Common myeloid progenitor, CD34-positive (primary cell): ENCODE results near the gene TCF19.

Experiments
- CTCF ChIA-PET: fragments of 350-600 bp; sonication (Branson Sonifier 250); formaldehyde crosslinking; loops from one replicate; lab custom pipeline; 2021; ENCODE audit warnings: antibody characterized with exemption; lab: Charles Lee
- POLR2A ChIA-PET: fragments of 350-600 bp; sonication (Branson Sonifier 250); formaldehyde crosslinking; loops from one replicate; lab custom pipeline; 2021; ENCODE audit warnings: antibody characterized with exemption; lab: Charles Lee
- DNase-seq, 3 donors: peaks; one replicate each; pipeline versions ENCODE4 v3.0.0 to v3.0.0-alpha.2; 2013
- H3K27ac ChIP-seq, 2 experiments: 1 replicate in 1 of 2; 2 replicates in 1 of 2; pipeline ENCODE4 v1.7.0; 2013; ENCODE audit warnings: inconsistent platforms in 2 of 2, low read length in 2 of 2, mild to moderate bottlenecking in 2 of 2, low read depth in 1 of 2, moderate library complexity in 1 of 2; ENCODE audit not compliant: severe bottlenecking in 2 of 2, insufficient read depth in 1 of 2, poor library complexity in 1 of 2
- H3K27me3 ChIP-seq, 5 experiments: replicated peaks in 2 of 5; 1 replicate in 3 of 5; 2 replicates in 2 of 5; pipeline versions ENCODE4 v1.6.1 to v1.7.0; 2013; ENCODE audit warnings: low read length in 4 of 5, mild to moderate bottlenecking in 2 of 5, moderate library complexity in 2 of 5, inconsistent platforms in 1 of 5; ENCODE audit not compliant: insufficient read depth in 5 of 5, control insufficient read depth in 4 of 5
- H3K36me3 ChIP-seq, 4 experiments: 1 replicate in 2 of 4; 2 replicates in 2 of 4; pipeline versions ENCODE4 v1.6.1 to v1.7.0; 2013; ENCODE audit warnings: low read length in 3 of 4, control low read depth in 1 of 4, mild to moderate bottlenecking in 1 of 4; ENCODE audit not compliant: control insufficient read depth in 4 of 4, insufficient read depth in 4 of 4
- H3K4me1 ChIP-seq, 4 experiments: 1 replicate in 3 of 4; 2 replicates in 1 of 4; pipeline versions ENCODE4 v1.6.1 to v1.7.1; 2013; ENCODE audit warnings: low read length in 3 of 4, mild to moderate bottlenecking in 3 of 4, control low read depth in 1 of 4, inconsistent platforms in 1 of 4, moderate library complexity in 1 of 4; ENCODE audit not compliant: control insufficient read depth in 4 of 4, insufficient read depth in 4 of 4; ENCODE audit errors: control extremely low read depth in 1 of 4
- H3K4me3 ChIP-seq, 7 experiments: 1 replicate in 4 of 7; 2 replicates in 3 of 7; pipeline versions ENCODE4 v1.5.1 to v1.7.0; 2013; ENCODE audit warnings: mild to moderate bottlenecking in 7 of 7, low read length in 6 of 7, moderate library complexity in 6 of 7, inconsistent platforms in 2 of 7, low read depth in 2 of 7, control low read depth in 1 of 7; ENCODE audit not compliant: insufficient read depth in 4 of 7, control insufficient read depth in 1 of 7; ENCODE audit errors: extremely low read depth in 1 of 7
- H3K9me3 ChIP-seq, 5 experiments: 1 replicate in 4 of 5; 2 replicates in 1 of 5; pipeline versions ENCODE4 v1.6.1 to v1.7.1; 2013; ENCODE audit warnings: low read length in 4 of 5, mild to moderate bottlenecking in 2 of 5, inconsistent platforms in 1 of 5, low read depth in 1 of 5, moderate library complexity in 1 of 5; ENCODE audit not compliant: control insufficient read depth in 4 of 5, insufficient read depth in 2 of 5; ENCODE audit errors: control extremely low read depth in 1 of 5
- WGBS: methylation state at CpG from one replicate; pipeline ENCODE4 v1.1.5; 2013; ENCODE audit not compliant: insufficient coverage; 5-methylcytosine and 5-hydroxymethylcytosine counted together

The TCF19 gene

GRCh38 chr6:31121131-31121790, 37.1 kb upstream of the TCF19 start:
- ChIA-PET POLR2A (no interaction called here), CTCF (interaction anchor here (0.7 to 1.4 kb wide), 4 partner anchors 9 to 246 kb away, joined by 3 to 4 read pairs (median 3); no protein-coding TSS in a partner anchor)
- no peak for DNase-seq
- H3K9me3 ChIP-seq: no peaks in the 10 kb centered on the region
- peaks cover 0 to 14% (median 11%) of the 10 kb centered on the region in 4 experiments for H3K4me1 ChIP-seq
- H3K4me3 ChIP-seq: no peak overlapping the region
- H3K36me3 ChIP-seq: no peaks in the 10 kb centered on the region
- H3K27ac ChIP-seq: no peak overlapping the region
- 95% methylated on average over 11 of the region's 12 CpGs for WGBS
- H3K27me3 ChIP-seq: peaks cover 0 to 2% (median 0%) of the 10 kb centered on the region in 5 experiments

- CTCF ChIA-PET: interaction anchor here (0.8 to 1.1 kb wide), 3 partner anchors 9 to 89 kb away, joined by 3 read pairs; no protein-coding TSS in a partner anchor
- Histone ChIP-seq H3K4me1 (peaks cover 0 to 16% (median 11%) of the 10 kb centered on the region in 4 experiments), H3K27ac (no peak overlapping the region), H3K36me3 (no peaks in the 10 kb centered on the region), H3K4me3 (no peak overlapping the region), H3K27me3 (no peaks in the 10 kb centered on the region), H3K9me3 (no peaks in the 10 kb centered on the region)
- POLR2A ChIA-PET: no interaction called here
- 59% methylated on average over 13 of the region's 16 CpGs for WGBS
- no peak for DNase-seq
Measured at GRCh38 chr6:31122791-31123706, 35.3 kb upstream of the TCF19 start.

- ChIA-PET POLR2A (no interaction called here), CTCF (interaction anchor here (1.2 to 4.7 kb wide), 4 partner anchors 9 to 38 kb away, joined by 3 to 36 read pairs (median 11); partner anchors contain the start of genes PSORS1C1 and PSORS1C2)
- no peak overlapping the region for H3K4me3 ChIP-seq
- no peaks in the 10 kb centered on the region for H3K36me3 ChIP-seq
- 63% methylated on average over 5 of the region's 8 CpGs for WGBS
- no peaks in the 10 kb centered on the region for H3K9me3 ChIP-seq
- H3K27ac ChIP-seq: no peak overlapping the region
- DNase-seq: no peak
- peaks cover 0 to 16% (median 11%) of the 10 kb centered on the region in 4 experiments for H3K4me1 ChIP-seq
- H3K27me3 ChIP-seq: no peaks in the 10 kb centered on the region
Measured at GRCh38 chr6:31125162-31125561, 33.2 kb upstream of the TCF19 start.

- Histone ChIP-seq H3K36me3 (no peaks in the 10 kb centered on the region), H3K27ac (no peak overlapping the region), H3K27me3 (no peaks in the 10 kb centered on the region), H3K4me1 (peaks cover 0 to 16% (median 11%) of the 10 kb centered on the region in 4 experiments), H3K9me3 (no peaks in the 10 kb centered on the region), H3K4me3 (no peak overlapping the region)
- WGBS: 75% methylated on average over 11 of the region's 12 CpGs
- POLR2A ChIA-PET: no interaction called here
- DNase-seq: peak in 2 of 3 donors; percentile 46 to 64
- CTCF ChIA-PET: interaction anchor here (0.7 to 4.7 kb wide), 11 partner anchors 10 to 210 kb away, joined by 3 to 36 read pairs (median 5); partner anchors contain the start of genes C6orf15, PSORS1C1 and PSORS1C2
Measured at GRCh38 chr6:31125586-31126363, 32.6 kb upstream of the TCF19 start.

GRCh38 chr6:31126396-31127175, 31.8 kb upstream of the TCF19 start:
- H3K4me1 ChIP-seq: peaks cover 0 to 16% (median 11%) of the 10 kb centered on the region in 4 experiments
- CTCF ChIA-PET: interaction anchor here (0.7 to 4.7 kb wide), 14 partner anchors 8 to 304 kb away, joined by 3 to 36 read pairs (median 4); partner anchors contain the start of genes C6orf15, PSORS1C1 and PSORS1C2
- H3K27me3 ChIP-seq: no peaks in the 10 kb centered on the region
- 92% methylated on average over 14 of the region's 16 CpGs for WGBS
- no peaks in the 10 kb centered on the region for H3K9me3 ChIP-seq
- no peak overlapping the region for H3K27ac ChIP-seq
- no peak for DNase-seq
- H3K4me3 ChIP-seq: no peak overlapping the region
- H3K36me3 ChIP-seq: no peaks in the 10 kb centered on the region
- POLR2A ChIA-PET: no interaction called here

- POLR2A ChIA-PET: no interaction called here
Measured at GRCh38 chr6:31128093-31128676, 30.2 kb upstream of the TCF19 start.

More at GRCh38 chr6:31128093-31128676, 30.2 kb upstream of the TCF19 start:
- Histone ChIP-seq H3K4me3 (no peak overlapping the region), H3K4me1 (peaks cover 0 to 16% (median 11%) of the 10 kb centered on the region in 4 experiments), H3K36me3 (no peaks in the 10 kb centered on the region), H3K27me3 (no peaks in the 10 kb centered on the region), H3K9me3 (no peaks in the 10 kb centered on the region), H3K27ac (no peak overlapping the region)
- CTCF ChIA-PET: interaction anchor here (0.7 to 4.7 kb wide), 8 partner anchors 9 to 215 kb away, joined by 3 to 36 read pairs (median 6); partner anchors contain the start of genes PSORS1C1 and PSORS1C2
- peak; percentile 36 to 68 (median 53) for DNase-seq
- 32% methylated on average over 6 of the region's 8 CpGs for WGBS
